OCI-LY7 (cell line): ENCODE measurements around the gene ASXL1. TPM values are rescaled to one million over a fixed set of nuclear protein-coding genes. Genes with fewer than 3 reads are reported as not detected.

Experiments used
- BruUV-seq: library from RNA; stranded (reverse); fragments of 400-500 nt; replicated peaks from 2 replicates; lab custom pipeline; 2021; lab: Mats Ljungman, UMichigan
- CTCF ChIA-PET: fragments of 300-600 bp; sonication (Branson Sonifier 250); formaldehyde crosslinking; loops from one replicate; lab custom pipeline; 2022; ENCODE audit warnings: antibody characterized with exemption; ENCODE audit not compliant: unreplicated experiment; lab: Charles Lee
- POLR2A ChIA-PET: fragments of 300-600 bp; sonication (Branson Sonifier 250); formaldehyde crosslinking; loops from one replicate; lab custom pipeline; 2022; ENCODE audit warnings: antibody characterized with exemption; lab: Charles Lee
- DNase-seq: peaks from one replicate; pipeline ENCODE4 v3.0.0-alpha.2; 2015; ENCODE audit warnings: low spot score
- H2AFZ ChIP-seq: fragments of 200-600 bp; sonication (generic), shearing (Covaris generic); 2 replicates; pipeline ENCODE4 v1.6.1; 2014; ENCODE audit warnings: mild to moderate bottlenecking, antibody characterized with exemption, low read length, moderate library complexity
- H3K27ac ChIP-seq: fragments of 200-600 bp; sonication (generic); 2 replicates; pipeline ENCODE4 v1.5.1; 2014; ENCODE audit warnings: mixed run types, low read depth, mild to moderate bottlenecking, moderate library complexity, low read length, inconsistent platforms; ENCODE audit not compliant: poor library complexity, severe bottlenecking
- H3K36me3 ChIP-seq: fragments of 200-600 bp; sonication (generic); 2 replicates; pipeline ENCODE4 v1.6.1; 2014; ENCODE audit warnings: mild to moderate bottlenecking, antibody characterized with exemption, low read length, moderate library complexity, mixed read lengths; ENCODE audit not compliant: insufficient read depth
- H3K4me1 ChIP-seq: fragments of 200-600 bp; sonication (generic); 2 replicates; pipeline ENCODE4 v1.5.1; 2014; ENCODE audit warnings: mild to moderate bottlenecking, low read length; ENCODE audit not compliant: insufficient read depth, poor library complexity, severe bottlenecking
- H3K4me2 ChIP-seq: fragments of 200-600 bp; sonication (generic); 2 replicates; pipeline ENCODE4 v1.6.1; 2014; ENCODE audit warnings: mild to moderate bottlenecking, low read length
- H3K4me3 ChIP-seq: fragments of 200-600 bp; sonication (generic); 2 replicates; pipeline ENCODE4 v1.5.1; 2014; ENCODE audit warnings: mild to moderate bottlenecking, low read depth, low read length; ENCODE audit not compliant: poor library complexity, severe bottlenecking
- H3K79me2 ChIP-seq: fragments of 200-600 bp; sonication (generic); 2 replicates; pipeline ENCODE4 v1.6.1; 2016; ENCODE audit warnings: low read depth, mild to moderate bottlenecking, low read length, moderate library complexity, mixed read lengths; ENCODE audit not compliant: insufficient read depth
- H3K9me2 ChIP-seq: fragments of 200-600 bp; sonication (generic); 2 replicates; pipeline ENCODE4 v1.6.1; 2016; ENCODE audit warnings: mild to moderate bottlenecking, low read length, mixed read lengths; ENCODE audit not compliant: insufficient read depth
- H3K9me3 ChIP-seq: fragments of 200-600 bp; sonication (generic); 2 replicates; pipeline ENCODE4 v1.6.1; 2014; ENCODE audit warnings: mild to moderate bottlenecking, mixed run types, low read length, mixed read lengths
- H4K20me1 ChIP-seq: fragments of 200-600 bp; sonication (generic); 2 replicates; pipeline ENCODE4 v1.6.1; 2014; ENCODE audit warnings: mild to moderate bottlenecking, antibody characterized with exemption, low read length, moderate library complexity, mixed read lengths; ENCODE audit not compliant: insufficient read depth
- EZH2phosphoT487 ChIP-seq: fragments of 200-600 bp; sonication (generic); IDR thresholded peaks from 2 replicates; pipeline ENCODE4 v1.6.1; 2018; ENCODE audit warnings: low read depth, borderline replicate concordance, mild to moderate bottlenecking, mixed run types, antibody characterized with exemption, low read length, moderate library complexity, mixed read lengths
- intact Hi-C: fragments of 100-400 bp; cut with micrococcal nuclease; formaldehyde crosslinking; loops from one replicate; pipeline ENCODE4 v1.10.0; 2022; ENCODE audit not compliant: unreplicated experiment
- total RNA-seq, 2 experiments: library from RNA; depleted of rRNA in 1 of 2; stranded (reverse); fragments of >200 nt in 1 of 2; shearing (Covaris generic) in 1 of 2; gene quantifications; 2 replicates each; pipeline ENCODE4 v1.2.3, GENCODE V29; 2014 to 2022
- TF ChIP-seq, protein P1 (sequence below): fragments of 200-600 bp; sonication (generic); conservative IDR thresholded peaks from 2 replicates; pipeline ENCODE4 v1.5.1; 2014; ENCODE audit warnings: mild to moderate bottlenecking, antibody characterized with exemption, low read length, moderate library complexity, mixed read lengths

Gene ASXL1
- total RNA-seq, 2 experiments from 2014 or later: 84.7 to 122 TPM

- no TSS peak for BruUV-seq
- Histone ChIP-seq H3K9me3 (no peaks in the 10 kb centered on the region), H3K79me2 (no peaks in the 10 kb centered on the region), H3K4me3 (no peak overlapping the region), H4K20me1 (no peaks in the 10 kb centered on the region), H3K27ac (no peak overlapping the region), H3K4me1 (peaks cover 20% of the 10 kb centered on the region), H3K9me2 (no peaks in the 10 kb centered on the region), H2AFZ (no peak overlapping the region), H3K4me2 (no peak overlapping the region), H3K36me3 (no peaks in the 10 kb centered on the region)
- CTCF ChIA-PET: interaction anchor here (0.6 kb wide), 1 partner anchor 33 kb away, joined by 3 read pairs; no protein-coding TSS in a partner anchor
- TF ChIP-seq EZH2phosphoT487: no peak
- TF ChIP-seq, protein P1, sequence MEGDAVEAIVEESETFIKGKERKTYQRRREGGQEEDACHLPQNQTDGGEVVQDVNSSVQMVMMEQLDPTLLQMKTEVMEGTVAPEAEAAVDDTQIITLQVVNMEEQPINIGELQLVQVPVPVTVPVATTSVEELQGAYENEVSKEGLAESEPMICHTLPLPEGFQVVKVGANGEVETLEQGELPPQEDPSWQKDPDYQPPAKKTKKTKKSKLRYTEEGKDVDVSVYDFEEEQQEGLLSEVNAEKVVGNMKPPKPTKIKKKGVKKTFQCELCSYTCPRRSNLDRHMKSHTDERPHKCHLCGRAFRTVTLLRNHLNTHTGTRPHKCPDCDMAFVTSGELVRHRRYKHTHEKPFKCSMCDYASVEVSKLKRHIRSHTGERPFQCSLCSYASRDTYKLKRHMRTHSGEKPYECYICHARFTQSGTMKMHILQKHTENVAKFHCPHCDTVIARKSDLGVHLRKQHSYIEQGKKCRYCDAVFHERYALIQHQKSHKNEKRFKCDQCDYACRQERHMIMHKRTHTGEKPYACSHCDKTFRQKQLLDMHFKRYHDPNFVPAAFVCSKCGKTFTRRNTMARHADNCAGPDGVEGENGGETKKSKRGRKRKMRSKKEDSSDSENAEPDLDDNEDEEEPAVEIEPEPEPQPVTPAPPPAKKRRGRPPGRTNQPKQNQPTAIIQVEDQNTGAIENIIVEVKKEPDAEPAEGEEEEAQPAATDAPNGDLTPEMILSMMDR: no peak
- POLR2A ChIA-PET: interaction anchor here (0.6 kb wide), 1 partner anchor 700 kb away, joined by 4 read pairs; no protein-coding TSS in a partner anchor
- no peak for DNase-seq
- intact Hi-C loops: no loop called here
These were observed 123.4 kb downstream of the ASXL1 start for GRCh38 chr20:32481311-32482142.

DNA sequence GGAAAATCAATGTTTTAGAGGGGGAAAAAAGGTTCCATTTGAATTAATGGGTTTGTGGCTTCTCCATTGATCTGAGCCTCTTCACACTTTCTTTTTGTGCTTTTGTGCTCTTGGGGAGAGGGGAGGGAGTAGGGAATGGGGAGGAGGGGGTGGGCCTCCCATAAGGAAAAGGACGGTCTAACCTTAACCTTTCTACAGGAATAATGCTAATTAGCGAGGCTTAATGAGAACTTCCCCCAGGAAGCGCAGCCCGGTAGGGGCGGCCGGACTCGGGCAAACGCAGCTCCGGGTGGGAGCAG lies 124.0 kb downstream of the ASXL1 start:
- intact Hi-C loops: no loop called here
- H2AFZ ChIP-seq: no peak overlapping the region
- no peaks in the 10 kb centered on the region for H4K20me1 ChIP-seq
- H3K79me2 ChIP-seq: no peaks in the 10 kb centered on the region
- H3K4me2 ChIP-seq: peak overlapping the region; percentile 63; the same call in 1 of the 2 replicates
- H3K36me3 ChIP-seq: no peaks in the 10 kb centered on the region
- ChIA-PET POLR2A (interaction anchor here (0.6 kb wide), 1 partner anchor 701 kb away, joined by 4 read pairs; no protein-coding TSS in a partner anchor), CTCF (no interaction called here)
- H3K27ac ChIP-seq: no peak overlapping the region
- TF ChIP-seq EZH2phosphoT487: no peak
- TF ChIP-seq, protein P1: no peak
- no peak overlapping the region for H3K4me3 ChIP-seq
- no peak for DNase-seq
- H3K4me1 ChIP-seq: peaks cover 20% of the 10 kb centered on the region
- H3K9me2 ChIP-seq: no peaks in the 10 kb centered on the region
- H3K9me3 ChIP-seq: no peaks in the 10 kb centered on the region
- BruUV-seq: no TSS peak
